CD8-positive, alpha-beta memory T cell (primary cell): Measurements from ENCODE around the gene MED27. TPM values are rescaled to one million over a fixed set of nuclear protein-coding genes. Genes with fewer than 3 reads are reported as not detected.

Experiments
- CTCF ChIA-PET: fragments of 350-600 bp; sonication (Branson Sonifier 250); formaldehyde crosslinking; loops from one replicate; lab custom pipeline; 2021; ENCODE audit warnings: antibody characterized with exemption; lab: Charles Lee
- POLR2A ChIA-PET: fragments of 350-600 bp; sonication (Branson Sonifier 250); formaldehyde crosslinking; loops from one replicate; lab custom pipeline; 2021; ENCODE audit warnings: antibody characterized with exemption; lab: Charles Lee
- DNase-seq, 5 donors: peaks; one replicate each; pipeline versions ENCODE4 v3.0.0 to v3.0.0-alpha.2; 2020 to 2022; ENCODE audit warnings: mixed read lengths in 1 of 5
- H3K27ac ChIP-seq: one replicate; pipeline ENCODE4 v1.7.0; 2013; ENCODE audit warnings: low read depth, mild to moderate bottlenecking, low read length, moderate library complexity
- H3K27me3 ChIP-seq: 2 replicates; pipeline ENCODE4 v1.7.0; 2013; ENCODE audit warnings: low read length, mild to moderate bottlenecking; ENCODE audit not compliant: insufficient read depth, poor library complexity, severe bottlenecking
- H3K36me3 ChIP-seq: 2 replicates; pipeline ENCODE4 v1.7.0; 2013; ENCODE audit warnings: mild to moderate bottlenecking, low read length, moderate library complexity; ENCODE audit not compliant: insufficient read depth
- H3K4me1 ChIP-seq: 2 replicates; pipeline ENCODE4 v1.7.0; 2013; ENCODE audit warnings: mild to moderate bottlenecking, low read length, moderate library complexity; ENCODE audit not compliant: insufficient read depth
- H3K4me3 ChIP-seq: 2 replicates; pipeline ENCODE4 v1.7.0; 2013; ENCODE audit warnings: mild to moderate bottlenecking, low read length
- H3K9me3 ChIP-seq: 2 replicates; pipeline ENCODE4 v1.7.0; 2013; ENCODE audit warnings: mild to moderate bottlenecking, low read length
- H3K27ac Mint-ChIP-seq, 8 donors: one replicate each; pipeline ENCODE4 v1.8.0; 2020 to 2021; ENCODE audit warnings: mixed read lengths in 8 of 8, mild to moderate bottlenecking in 6 of 8, inconsistent platforms in 3 of 8, moderate library complexity in 3 of 8
- H3K27me3 Mint-ChIP-seq, 2 donors: one replicate each; pipeline ENCODE4 v1.8.0; 2020 to 2021; ENCODE audit warnings: mixed read lengths in 2 of 2, mild to moderate bottlenecking in 1 of 2, moderate library complexity in 1 of 2
- H3K36me3 Mint-ChIP-seq, 3 donors: one replicate each; pipeline ENCODE4 v1.8.0; 2020 to 2021; ENCODE audit warnings: mixed read lengths in 3 of 3, inconsistent platforms in 1 of 3, mild to moderate bottlenecking in 1 of 3
- H3K4me1 Mint-ChIP-seq, 3 donors: one replicate each; pipeline ENCODE4 v1.8.0; 2020 to 2021; ENCODE audit warnings: mixed read lengths in 3 of 3, inconsistent platforms in 1 of 3, mild to moderate bottlenecking in 1 of 3
- H3K4me3 Mint-ChIP-seq, 7 donors: one replicate each; pipeline ENCODE4 v1.8.0; 2020 to 2021; ENCODE audit warnings: mixed read lengths in 7 of 7, mild to moderate bottlenecking in 6 of 7, moderate library complexity in 4 of 7, inconsistent platforms in 2 of 7
- H3K9me3 Mint-ChIP-seq, 5 donors: one replicate each; pipeline ENCODE4 v1.8.0; 2020 to 2022; ENCODE audit warnings: mixed read lengths in 5 of 5, mild to moderate bottlenecking in 3 of 5, moderate library complexity in 2 of 5, inconsistent platforms in 1 of 5
- polyA plus RNA-seq: library from polyadenylated mRNA; unstranded; fragments of 300-500 nt; fragmentation: Illumina TruSeq; gene quantifications from one replicate; pipeline ENCODE4 v1.2.3, GENCODE V29; 2021
- total RNA-seq, 2 experiments: library from RNA; stranded (reverse); gene quantifications; one replicate each; pipeline ENCODE4 v1.2.3, GENCODE V29; 2021

MED27 gene
- total and polyA plus RNA-seq, 3 experiments from 2014 or later = 31.6 to 39.7 (median 35.9) TPM

GRCh38 chr9:131848570-131849160 is 231.0 kb downstream of the MED27 start:
- Mint-ChIP-seq H3K27me3 (peaks cover 2 to 6% of the 10 kb centered on the region in 2 donors), H3K9me3 (no peaks in the 10 kb centered on the region), H3K4me3 (no peak overlapping the region), H3K4me1 (no peaks in the 10 kb centered on the region), H3K36me3 (no peaks in the 10 kb centered on the region), H3K27ac (peak overlapping the region in 1 of 8 donors; percentile 57)
- H3K4me1 ChIP-seq = no peaks in the 10 kb centered on the region
- H3K27me3 ChIP-seq = no peaks in the 10 kb centered on the region
- H3K36me3 ChIP-seq = no peaks in the 10 kb centered on the region
- no peak for DNase-seq
- no peak overlapping the region for H3K27ac ChIP-seq
- POLR2A ChIA-PET = no interaction called here
- no peaks in the 10 kb centered on the region for H3K9me3 ChIP-seq
- CTCF ChIA-PET = no interaction called here
- no peak overlapping the region for H3K4me3 ChIP-seq

GRCh38 chr9:131847665-131848354 is 231.9 kb downstream of the MED27 start:
- H3K4me1 ChIP-seq = no peaks in the 10 kb centered on the region
- H3K27me3 ChIP-seq = no peaks in the 10 kb centered on the region
- Mint-ChIP-seq H3K4me1 (no peaks in the 10 kb centered on the region), H3K27ac (no peak overlapping the region), H3K4me3 (no peak overlapping the region), H3K36me3 (no peaks in the 10 kb centered on the region), H3K9me3 (no peaks in the 10 kb centered on the region), H3K27me3 (peaks cover 6 to 10% of the 10 kb centered on the region in 2 donors)
- no peaks in the 10 kb centered on the region for H3K9me3 ChIP-seq
- POLR2A ChIA-PET = no interaction called here
- no peak for DNase-seq
- no peak overlapping the region for H3K27ac ChIP-seq
- H3K36me3 ChIP-seq = no peaks in the 10 kb centered on the region
- no peak overlapping the region for H3K4me3 ChIP-seq
- CTCF ChIA-PET = no interaction called here

GRCh38 chr9:131845305-131846298 is 234.1 kb downstream of the MED27 start:
- no peak for DNase-seq
- H3K4me3 Mint-ChIP-seq = peak overlapping the region in 1 of 7 donors; percentile 62
- Histone ChIP-seq H3K4me1 (peaks cover 1% of the 10 kb centered on the region), H3K36me3 (no peaks in the 10 kb centered on the region), H3K27me3 (no peaks in the 10 kb centered on the region), H3K27ac (peak overlapping the region; percentile 20), H3K4me3 (no peak overlapping the region), H3K9me3 (no peaks in the 10 kb centered on the region)
- ChIA-PET CTCF (interaction anchor here (1.0 kb wide), 1 partner anchor 324 kb away, joined by 3 read pairs; no protein-coding TSS in a partner anchor), POLR2A (no interaction called here)
- H3K9me3 Mint-ChIP-seq = no peaks in the 10 kb centered on the region
- peak overlapping the region in 2 of 8 donors; percentile 72 to 91 for H3K27ac Mint-ChIP-seq
- H3K36me3 Mint-ChIP-seq = no peaks in the 10 kb centered on the region
- H3K27me3 Mint-ChIP-seq = peaks cover 10% of the 10 kb centered on the region in 2 donors
- H3K4me1 Mint-ChIP-seq = peaks cover 1% of the 10 kb centered on the region in 3 donors

DNA sequence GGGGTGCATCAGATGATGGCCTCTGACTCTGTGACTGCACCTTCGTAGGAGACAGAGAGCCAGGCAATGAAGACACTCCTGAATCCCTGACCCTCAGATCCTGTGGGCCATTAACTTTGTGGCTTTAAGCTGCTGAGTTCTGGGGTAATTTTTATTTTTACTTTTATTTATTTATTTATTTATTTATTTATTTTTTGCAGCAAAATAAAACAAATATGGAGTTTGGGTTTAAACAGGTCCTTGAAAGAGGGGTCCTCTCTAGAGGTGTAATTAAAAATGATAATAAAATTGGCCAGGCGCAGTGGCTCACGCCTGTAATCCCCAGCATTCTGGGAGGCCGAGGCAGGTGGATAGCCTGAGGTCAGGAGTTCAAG is 234.9 kb downstream of the MED27 start:
- POLR2A ChIA-PET = no interaction called here

GRCh38 chr9:131843989-131844744 is 235.5 kb downstream of the MED27 start:
- Histone ChIP-seq H3K4me3 (no peak overlapping the region), H3K36me3 (no peaks in the 10 kb centered on the region), H3K27me3 (no peaks in the 10 kb centered on the region), H3K27ac (no peak overlapping the region), H3K9me3 (no peaks in the 10 kb centered on the region), H3K4me1 (peaks cover 14% of the 10 kb centered on the region)
- H3K27me3 Mint-ChIP-seq = peaks cover 12 to 17% of the 10 kb centered on the region in 2 donors
- ChIA-PET CTCF (no interaction called here), POLR2A (no interaction called here)
- H3K36me3 Mint-ChIP-seq = no peaks in the 10 kb centered on the region
- H3K9me3 Mint-ChIP-seq = no peaks in the 10 kb centered on the region
- no peak overlapping the region for H3K4me3 Mint-ChIP-seq
- peaks cover 13 to 16% (median 16%) of the 10 kb centered on the region in 3 donors for H3K4me1 Mint-ChIP-seq
- DNase-seq = no peak
- H3K27ac Mint-ChIP-seq = no peak overlapping the region

More for the DNA sequence above, 234.9 kb downstream of the MED27 start:
- CTCF ChIA-PET = no interaction called here
- Mint-ChIP-seq H3K4me1 (peaks cover 8 to 10% (median 10%) of the 10 kb centered on the region in 3 donors), H3K27ac (no peak overlapping the region), H3K36me3 (no peaks in the 10 kb centered on the region), H3K27me3 (peaks cover 12 to 13% of the 10 kb centered on the region in 2 donors), H3K9me3 (no peaks in the 10 kb centered on the region), H3K4me3 (no peak overlapping the region)
- no peaks in the 10 kb centered on the region for H3K9me3 ChIP-seq
- no peaks in the 10 kb centered on the region for H3K27me3 ChIP-seq
- H3K4me1 ChIP-seq = peaks cover 10% of the 10 kb centered on the region
- no peak overlapping the region for H3K27ac ChIP-seq
- no peak for DNase-seq
- no peaks in the 10 kb centered on the region for H3K36me3 ChIP-seq
- no peak overlapping the region for H3K4me3 ChIP-seq

DNA sequence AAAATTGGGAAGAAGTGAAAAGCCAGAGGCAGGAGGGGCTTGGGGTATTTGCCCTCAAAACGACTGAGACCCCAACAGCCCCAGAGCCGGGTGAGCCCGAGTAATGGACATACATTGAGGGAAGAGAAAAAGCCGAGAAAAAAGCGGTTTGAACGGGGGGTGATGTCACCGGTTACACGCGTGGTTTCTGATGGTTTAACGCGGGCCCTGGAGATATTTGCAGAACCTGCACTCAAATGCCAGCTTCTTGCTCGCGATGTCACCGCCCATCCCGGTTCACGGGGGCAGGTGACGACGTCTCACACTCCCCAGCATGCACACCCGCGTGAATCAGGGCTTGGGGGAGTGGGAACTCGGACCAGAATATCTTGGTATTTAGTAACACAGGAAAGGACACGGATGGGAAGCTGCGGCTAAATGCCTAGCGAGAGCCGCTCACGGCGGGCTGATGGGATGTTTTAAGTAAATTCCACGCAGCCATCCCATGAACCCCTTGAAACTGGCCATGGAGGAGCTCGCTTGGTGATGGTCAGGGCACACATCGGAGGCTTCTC is 237.8 kb downstream of the MED27 start:
- Mint-ChIP-seq H3K4me1 (peaks cover 13 to 16% (median 16%) of the 10 kb centered on the region in 3 donors), H3K27me3 (peaks cover 14 to 28% of the 10 kb centered on the region in 2 donors), H3K36me3 (no peaks in the 10 kb centered on the region), H3K4me3 (no peak overlapping the region), H3K27ac (peak overlapping the region in 2 of 8 donors; percentile 44 to 87), H3K9me3 (no peaks in the 10 kb centered on the region)
- no peak for DNase-seq
- peaks cover 14% of the 10 kb centered on the region for H3K4me1 ChIP-seq
- no peak overlapping the region for H3K4me3 ChIP-seq
- H3K36me3 ChIP-seq = no peaks in the 10 kb centered on the region
- ChIA-PET POLR2A (no interaction called here), CTCF (no interaction called here)
- H3K27me3 ChIP-seq = no peaks in the 10 kb centered on the region
- H3K9me3 ChIP-seq = no peaks in the 10 kb centered on the region
- H3K27ac ChIP-seq = no peak overlapping the region
